ENCODE results near the gene IQCK.

IQCK gene

DNA sequence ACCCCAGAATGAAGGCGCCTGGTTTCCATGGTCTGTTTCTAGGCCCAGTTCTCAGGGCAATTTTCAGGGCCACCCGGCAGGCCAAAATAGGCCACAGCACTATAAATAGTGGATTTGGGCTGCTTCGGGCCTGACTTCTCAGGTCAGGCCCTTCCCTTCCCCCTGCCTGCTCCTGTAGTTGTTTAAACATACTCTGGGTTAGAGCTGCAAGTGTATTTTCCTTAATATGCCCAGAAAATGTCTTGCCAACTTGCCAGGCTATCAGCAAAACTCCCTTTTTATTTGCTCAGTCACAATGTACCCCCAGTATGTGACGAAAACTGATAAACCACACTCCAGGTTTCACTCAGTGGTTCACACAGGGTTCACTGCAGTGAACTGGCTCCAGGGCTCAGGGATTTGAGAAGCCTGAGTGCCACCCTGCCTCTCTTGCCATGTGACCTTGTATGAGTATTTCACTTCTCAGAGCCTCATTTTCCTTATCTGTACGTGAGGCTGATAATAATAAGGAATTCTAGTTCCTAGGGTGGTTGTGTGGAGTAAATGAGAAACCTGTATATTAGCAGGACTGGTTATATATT lies 90.1 kb downstream of the IQCK start:
- DNase-seq: no peak

DNA sequence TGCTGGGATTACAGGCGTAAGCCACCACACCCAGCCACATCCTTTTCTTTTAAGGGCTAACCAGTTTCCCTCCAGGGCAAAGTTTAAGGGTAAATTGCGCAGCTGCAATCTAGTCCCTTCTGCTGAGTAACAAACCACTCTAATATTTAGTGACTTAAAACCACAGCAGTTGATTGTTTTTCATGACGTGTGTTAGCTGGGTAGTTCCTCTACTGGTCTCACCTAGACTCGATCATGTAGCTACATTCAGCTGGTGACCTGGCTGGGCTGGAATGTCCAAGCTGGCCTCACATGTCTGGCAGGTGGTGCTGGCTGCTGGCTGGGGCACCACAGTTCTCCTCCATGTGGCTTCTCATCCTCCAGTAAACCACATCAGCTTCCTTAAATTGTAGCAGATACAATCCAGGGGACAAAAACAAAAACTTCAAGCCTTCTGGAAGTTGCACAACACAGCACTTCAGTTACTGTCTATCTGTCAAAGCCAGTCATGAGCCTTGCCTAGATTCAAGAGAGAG lies 91.1 kb downstream of the IQCK start:
- DNase-seq: no peak

DNA sequence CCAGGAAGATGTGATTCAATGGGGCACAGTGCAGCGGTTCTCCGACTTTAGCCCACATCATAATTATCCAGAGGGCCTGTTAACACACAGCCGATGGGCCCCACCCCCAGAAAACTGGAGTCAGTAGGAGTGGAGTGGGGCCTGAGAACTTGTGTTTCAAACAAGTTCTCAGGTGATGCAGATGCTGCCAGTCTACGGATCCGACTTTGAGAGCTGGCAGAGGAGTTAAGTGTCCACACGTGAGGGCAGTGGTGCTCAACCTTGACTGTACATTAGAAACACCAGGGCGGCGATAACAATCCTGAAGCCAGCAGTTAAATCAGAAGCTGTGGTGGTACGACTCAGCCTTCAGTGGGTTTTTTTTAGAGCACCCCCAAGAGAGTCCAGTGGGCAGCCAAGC lies 91.6 kb downstream of the IQCK start:
- DNase-seq: no peak

DNA sequence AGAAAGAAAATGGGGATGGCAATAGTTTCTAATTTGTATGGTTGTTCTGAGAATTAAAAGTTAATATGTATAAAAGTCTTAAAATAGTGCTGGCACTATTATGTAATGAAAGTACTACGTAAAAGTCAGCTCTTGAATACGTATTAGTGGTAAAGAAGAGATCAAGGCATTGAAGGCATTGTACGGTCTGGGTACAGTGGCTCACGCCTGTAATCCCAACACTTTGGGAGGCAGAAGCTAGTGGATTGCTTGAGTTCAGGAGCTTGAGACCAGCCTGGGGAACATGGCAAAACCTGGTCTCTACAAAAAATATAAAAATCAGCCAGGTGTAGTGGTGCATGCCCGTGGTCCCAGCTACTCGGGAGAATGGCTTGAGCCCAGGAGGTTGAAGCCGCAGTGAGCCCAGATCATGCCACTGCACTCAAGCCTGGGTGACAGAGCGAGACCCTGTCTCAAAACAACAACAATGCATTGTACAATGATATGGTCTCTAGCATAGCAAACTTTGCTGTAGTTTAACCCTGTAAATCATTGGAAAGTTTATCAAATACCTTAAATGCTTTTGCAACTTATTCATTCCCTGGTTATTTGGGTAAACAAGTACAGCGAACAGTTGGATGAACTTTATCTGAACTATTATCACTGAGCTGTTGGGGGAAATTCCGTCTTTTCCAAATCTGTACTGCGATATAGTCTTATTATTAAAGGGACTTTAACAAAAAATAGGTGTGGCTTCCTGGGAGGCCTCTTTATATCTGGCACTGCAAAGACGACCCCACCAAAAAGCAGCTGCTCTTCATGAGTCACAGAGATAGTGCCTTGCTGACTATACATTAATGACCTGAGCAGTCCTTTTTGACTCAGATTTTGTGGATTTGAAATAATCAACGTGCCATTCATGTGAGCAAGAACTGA lies 93.0 kb downstream of the IQCK start:
- no peak for DNase-seq

DNA sequence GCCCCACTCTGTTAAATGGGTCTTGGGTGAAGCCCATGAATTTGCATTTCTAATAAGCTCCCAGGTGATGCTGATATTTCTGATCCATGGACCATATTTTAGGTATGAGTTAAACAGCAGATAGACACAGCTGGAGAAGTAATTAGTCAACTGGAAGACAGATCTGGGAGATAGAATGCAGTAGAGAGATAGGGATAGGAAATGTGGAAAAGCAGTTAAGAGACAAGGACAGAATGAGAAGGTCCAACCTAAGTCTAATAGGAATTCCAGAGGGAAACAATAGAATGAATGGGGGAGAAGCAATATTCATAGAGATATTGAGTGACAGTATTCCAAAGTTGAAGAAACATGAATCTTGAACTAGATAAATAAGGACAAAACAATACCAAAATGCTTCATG lies 94.9 kb downstream of the IQCK start:
- DNase-seq: no peak

DNA sequence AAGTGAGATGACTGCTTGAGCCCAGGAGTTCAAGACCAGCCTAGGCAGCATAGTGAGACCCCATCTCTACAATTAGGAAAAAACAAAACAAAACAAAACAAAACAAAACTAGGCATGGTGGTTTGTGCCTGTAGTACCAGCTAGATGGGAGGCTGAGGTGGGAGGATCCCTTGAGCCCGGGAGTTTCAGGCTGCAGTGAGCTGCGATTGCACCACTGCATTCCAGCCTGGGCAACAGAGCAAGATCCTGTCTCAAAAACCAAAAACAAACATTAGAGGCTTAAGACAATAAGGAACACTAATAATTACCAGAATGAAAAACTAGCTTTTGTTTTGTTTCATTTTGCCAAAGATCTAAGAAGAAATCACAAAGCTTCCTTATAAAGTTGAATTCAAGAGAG lies 97.3 kb downstream of the IQCK start:
- DNase-seq: no peak

DNA sequence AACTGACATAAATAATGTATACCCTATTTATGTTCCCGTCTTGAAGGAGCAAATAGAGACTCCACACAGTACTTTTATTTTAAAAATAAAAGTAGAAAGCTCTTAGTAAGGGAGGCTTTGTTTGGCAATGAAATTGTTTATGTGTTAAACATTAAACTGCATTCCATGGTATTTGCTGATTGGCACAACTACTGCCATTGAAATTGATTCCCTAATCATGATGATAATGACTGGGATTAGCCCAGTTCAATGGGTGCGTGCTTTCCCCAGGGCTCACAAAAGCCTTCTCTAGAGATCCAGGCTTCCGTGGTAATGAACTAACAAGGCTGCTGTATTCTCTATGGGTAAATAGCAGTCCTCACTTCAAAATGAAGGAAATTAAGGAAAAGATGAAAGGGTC lies 99.1 kb downstream of the IQCK start:
- no peak for DNase-seq

DNA sequence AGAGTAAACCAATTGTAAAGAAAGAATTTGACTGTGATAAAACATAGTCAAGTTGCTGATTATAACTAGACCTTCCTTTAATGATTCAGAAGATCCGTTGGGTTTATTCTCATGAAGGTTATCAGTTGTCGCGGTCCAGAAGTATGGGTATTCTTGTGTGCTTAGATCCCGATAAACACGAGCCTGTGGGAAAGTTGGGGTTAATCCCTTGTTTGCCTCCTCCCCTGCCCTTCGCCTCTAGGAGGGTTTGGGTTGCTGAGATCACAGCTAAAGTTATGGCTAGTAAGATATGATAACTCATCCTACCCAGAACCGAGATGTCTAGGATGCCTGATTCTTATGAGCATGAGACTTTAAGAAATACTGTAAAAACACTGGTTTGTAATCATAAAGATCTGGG lies 99.8 kb downstream of the IQCK start:
- no peak for DNase-seq

DNA sequence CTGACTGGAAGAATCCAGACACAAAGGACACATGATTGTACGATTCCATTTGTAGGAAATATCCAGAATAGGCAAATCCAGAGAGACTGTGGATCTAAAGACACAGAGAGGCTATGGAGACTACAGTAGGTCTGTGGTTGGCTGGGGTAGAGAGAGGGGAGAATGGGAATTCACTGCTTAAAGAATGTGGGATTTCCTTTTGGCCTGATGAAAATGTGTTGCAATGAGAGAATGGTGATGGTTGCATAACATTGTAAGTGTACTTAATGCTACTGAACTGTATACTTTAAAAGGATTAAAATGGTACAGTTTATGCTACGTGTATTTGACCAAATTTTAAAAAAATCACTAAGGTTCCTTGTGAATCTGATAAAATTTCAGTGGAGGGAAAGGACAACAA lies 104.5 kb downstream of the IQCK start:
- DNase-seq: no peak

DNA sequence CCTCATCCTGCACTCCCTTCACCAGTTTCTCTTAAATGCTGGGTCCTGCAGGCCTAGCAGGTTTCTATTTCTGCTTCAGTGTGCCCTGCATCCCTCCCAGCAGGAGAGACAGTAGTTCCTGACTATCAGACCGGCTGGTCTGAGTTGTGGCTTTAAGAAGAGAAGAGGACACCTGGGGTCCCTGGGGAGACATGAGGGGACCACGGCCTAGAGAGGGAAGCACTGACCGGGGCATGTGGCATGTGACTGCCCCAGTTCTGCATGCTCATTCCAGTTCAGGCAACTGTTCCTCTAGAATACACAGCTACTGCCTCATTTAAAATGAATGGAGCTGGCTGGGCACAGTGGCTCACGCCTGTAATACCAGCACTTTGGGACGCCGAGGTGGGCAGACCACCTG lies 105.3 kb downstream of the IQCK start:
- DNase-seq: no peak

DNA sequence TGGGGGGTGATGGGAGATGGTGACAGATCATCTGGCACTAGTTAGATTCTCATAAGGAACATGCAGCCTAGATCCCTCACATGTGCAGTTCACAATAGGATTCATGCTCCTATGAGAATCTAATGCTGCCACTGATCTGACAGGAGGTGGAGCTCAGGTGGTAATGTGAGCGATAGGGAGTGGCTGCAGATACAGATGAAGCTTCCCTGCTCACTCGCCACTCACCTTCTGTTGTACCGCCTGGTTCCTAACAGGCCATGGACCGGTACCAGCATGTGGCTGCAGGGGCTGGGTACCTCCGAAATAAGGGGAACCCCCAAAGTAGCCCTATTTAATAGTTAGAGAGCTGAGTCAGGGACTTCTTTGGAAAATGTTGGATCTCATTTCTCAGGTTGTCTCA lies 106.1 kb downstream of the IQCK start:
- no peak for DNase-seq

DNA sequence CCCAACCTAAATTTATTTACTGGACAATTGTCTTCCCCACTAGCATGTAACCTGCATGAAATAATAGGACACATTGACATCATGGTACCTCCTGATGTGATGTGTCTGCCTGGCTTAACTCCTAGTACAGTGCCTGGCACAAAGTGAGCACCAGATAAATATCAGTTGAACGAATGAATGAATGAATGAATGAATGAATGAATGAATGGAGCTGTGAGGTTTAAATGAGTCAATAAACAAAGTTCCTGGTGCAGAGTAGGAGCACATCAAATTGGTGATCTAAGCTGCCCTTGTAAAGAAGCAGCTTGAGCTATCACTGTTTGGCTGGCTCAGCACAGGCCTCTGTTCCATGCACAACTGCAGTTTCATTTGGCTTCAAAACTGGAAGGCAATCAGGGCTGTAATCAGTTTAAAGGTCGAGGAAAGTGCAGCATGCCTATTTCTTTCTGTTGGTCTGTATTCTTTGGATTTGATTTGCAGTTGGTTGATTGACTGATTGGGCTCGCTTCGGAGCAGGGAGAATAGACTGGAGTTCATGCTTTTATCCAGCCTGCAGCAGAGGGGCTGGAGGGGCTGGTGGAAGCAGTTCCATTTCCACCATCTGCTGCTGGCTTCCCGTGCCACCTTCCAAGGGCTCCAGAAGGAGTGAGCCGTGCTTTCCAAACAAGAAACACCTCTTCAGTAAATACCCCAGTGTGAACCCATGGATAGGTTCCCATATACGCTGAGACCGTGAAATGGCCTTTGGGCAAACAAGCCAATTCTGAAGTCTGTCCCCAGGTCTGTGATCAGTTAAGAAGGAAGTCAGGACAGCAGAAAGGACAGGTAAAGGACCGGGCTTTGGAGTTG lies 112.0 kb downstream of the IQCK start:
- no peak for DNase-seq

DNA sequence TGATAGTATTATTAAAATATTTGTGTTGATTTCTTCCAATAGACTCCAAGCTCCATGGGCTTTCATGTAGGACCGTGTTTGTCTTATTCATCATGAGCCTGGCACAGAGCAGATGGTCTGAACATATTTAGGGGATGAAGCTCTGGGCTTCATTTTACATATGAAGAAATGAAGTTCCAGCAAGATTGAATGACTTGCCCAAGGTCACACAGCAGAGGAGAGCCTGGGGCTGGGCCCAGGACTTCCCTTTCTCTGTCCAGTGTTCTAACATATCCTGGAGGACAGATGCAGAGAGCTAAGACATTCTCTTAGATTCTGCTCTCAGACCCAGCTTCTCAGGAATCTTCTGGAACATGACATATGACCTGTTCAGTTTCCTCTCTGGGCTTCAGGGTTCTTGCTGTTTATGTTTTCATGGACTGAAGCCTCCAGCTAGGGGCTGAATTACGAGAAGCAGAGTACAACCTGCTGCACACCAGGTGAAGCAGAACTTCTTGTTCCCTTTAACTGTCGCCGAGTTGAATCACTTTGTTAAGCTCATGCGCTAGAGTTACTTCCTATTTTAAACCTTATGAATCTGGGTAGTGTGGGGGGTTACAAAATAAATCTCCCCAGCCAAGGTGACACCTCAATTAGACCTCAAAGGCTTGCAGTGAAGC lies 113.0 kb downstream of the IQCK start:
- DNase-seq: no peak

DNA sequence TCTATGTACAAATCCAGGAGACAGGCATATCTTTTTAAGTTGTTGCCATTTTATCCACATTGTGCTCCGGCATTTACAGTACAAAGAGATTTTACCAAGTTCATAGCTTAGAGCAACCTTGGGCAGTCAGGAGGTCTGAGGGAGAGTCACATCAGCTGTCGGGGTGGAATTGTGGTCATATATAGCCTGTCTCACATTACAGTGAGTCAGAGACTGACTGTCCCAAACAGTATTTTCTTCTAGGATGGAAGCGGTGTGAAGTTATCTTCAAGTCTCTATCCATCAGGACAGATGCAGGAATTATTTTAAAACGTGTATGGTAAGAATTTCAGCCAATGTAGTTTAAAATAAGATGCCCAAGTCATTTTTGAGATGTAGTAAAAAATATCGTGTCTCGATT lies 113.6 kb downstream of the IQCK start:
- no peak for DNase-seq

DNA sequence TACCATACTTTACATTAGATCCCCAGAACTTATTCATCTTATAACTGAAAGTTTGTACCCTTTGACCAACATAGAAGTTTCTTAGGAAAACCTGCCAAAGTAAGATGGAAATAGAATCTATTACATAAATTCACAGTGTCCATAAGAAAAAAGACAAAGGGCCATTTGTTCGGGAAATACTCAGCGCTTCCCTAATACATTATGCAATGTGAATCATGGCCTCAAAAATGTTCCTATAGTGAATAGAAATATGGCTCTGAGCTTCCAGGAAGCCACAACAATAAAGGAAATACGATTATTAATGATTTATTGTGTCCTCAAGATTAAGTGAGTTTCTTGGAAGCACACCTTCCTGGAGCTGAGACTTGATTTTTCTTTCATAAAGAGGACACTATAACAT lies 115.1 kb downstream of the IQCK start:
- no peak for DNase-seq

DNA sequence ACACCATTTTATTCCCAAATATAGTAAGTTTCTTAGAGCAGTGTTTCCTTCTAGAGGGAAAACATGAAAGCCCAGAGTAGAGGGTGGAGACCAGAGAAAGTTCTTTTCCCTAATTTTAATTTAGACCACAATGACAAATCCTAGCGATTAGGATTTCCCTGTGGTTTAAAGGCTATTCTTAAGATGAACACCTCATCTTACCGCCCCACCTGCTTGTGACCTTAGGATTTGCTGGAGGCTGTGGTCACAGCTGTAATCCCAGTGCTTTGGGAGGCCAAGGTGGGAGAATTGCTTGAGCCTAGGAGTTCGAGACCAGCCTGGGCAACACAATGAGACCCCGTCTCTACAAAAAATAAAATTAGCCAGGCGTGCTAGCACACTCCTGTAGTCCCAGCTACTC lies 115.5 kb downstream of the IQCK start:
- DNase-seq: no peak

DNA sequence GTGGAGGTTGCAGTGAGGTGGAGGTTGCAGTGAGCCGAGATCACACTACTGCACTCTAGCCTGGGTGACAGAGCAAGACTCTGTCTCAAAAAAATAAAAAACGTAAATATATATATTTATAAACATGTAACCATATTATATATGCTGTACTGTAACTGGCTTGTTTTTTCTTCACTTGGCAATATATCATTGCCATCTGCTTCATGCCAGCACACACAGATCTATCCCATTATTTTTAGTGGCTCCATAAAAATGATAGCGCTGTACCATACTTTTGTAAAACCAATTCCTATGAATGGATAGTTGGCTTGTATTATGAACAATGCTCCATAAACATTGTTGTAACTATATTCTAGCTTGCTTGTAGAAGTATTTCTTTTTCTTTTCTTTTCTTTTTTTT lies 117.1 kb downstream of the IQCK start:
- DNase-seq: no peak

DNA sequence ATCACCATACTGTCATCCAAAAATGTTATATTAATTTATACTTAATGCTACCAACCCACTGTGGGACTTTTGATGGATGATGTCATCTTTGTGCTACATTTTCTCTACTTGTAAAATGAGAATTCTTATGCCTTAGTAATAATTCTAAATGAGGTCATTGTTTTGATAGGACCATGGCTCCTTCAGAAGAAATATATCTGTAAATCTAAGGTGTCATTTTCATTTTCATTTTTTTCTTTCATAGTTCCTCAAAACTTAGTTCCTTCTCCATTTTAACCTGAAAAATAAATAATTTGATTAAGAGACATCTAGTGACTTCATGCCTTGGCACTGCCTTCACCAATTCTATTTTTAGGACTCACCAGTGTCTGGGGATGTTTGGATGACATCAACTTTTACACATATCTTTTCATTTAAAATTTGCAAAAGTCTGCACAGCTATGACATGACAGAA lies 117.9 kb downstream of the IQCK start:
- no peak for DNase-seq

DNA sequence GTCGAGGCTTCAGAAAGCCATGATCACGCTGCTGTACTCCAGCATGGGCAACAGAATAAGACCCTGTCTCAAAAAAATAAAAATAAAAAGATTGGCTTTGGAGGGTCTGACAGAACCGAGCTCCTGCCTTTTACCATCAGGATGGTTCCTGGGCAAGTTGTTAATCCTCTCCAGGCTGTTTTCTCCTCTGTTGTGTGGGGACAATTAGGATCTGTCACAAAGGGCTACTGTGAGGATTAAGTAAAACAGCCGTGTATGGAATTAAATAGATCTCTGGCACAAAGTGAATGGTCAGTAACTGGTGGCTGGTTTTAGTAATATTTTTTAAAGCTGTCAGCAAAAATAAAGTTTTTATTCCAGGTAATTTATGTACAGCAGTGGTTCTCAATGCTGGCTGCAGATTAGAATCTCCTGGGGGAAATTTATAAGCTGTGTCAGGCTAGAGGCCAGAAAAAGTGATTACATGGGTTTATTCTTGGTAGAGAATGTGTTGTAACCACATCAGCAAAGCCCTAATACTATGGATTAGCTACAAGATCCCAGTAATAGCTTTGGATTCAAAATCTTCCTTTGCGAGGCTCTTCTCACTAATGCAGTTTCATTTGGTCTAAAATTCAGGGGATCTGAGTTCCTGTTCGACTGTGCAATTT lies 119.4 kb downstream of the IQCK start:
- no peak for DNase-seq

DNA sequence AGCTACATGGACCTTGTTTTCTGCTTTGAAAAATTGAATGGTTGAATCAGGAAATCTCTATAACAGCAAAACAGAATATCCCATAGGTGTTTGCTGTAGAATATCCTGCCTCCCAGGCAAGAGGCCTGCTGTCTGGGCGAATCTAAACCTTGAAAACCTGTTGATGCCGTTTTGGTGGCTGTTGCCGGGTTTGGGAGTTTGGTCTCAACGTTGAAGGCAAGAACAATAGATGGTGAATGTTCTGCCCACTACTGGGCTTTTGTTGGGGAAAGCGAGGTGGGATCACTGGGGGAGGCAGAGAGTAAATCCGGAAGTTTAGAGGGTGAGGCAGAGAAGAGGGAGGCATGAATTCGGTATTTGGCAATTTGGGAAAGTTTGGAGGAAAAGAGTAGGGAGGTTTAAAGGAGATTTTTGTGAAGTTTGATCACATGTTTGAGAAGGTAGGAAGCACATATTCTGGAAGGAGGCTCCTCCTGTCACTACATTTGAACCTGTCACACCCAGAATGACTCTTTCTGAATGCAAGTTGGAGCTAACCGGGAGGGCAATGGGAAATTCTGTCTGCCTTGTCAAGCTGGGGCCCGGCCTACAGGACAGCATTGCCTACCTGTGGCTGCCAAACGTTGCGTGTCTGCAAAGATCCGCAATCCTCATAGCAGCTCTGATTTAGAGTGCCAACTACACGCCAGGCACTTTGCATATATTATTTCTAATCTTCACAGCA lies 120.1 kb downstream of the IQCK start:
- no peak for DNase-seq

DNA sequence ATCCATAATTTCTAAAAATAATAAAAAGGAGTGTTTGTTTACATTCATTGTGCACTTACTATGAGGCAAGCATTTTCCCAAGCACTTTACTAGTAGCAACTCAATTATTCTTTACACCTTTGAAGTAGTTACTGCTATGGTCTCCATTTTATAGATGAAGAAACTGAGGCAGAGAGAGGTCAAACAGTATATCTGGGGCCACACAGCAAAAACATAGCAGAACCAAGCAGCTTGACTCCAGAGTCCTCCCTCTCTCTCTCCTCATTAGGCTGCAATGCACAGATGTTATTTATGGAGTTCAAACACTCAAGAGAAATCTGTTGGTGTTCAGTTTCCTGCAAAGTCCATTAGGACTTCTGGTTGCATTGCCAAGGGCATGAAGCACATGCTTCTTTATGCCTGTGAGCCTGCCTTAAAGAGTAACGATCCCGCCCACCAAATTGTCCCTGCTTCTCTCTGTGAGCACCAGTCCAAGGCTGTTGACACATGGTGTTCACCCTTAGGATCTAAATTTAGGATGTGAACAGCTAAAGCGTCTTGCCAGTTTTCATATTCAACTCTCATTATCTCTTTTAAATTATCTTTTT lies 122.5 kb downstream of the IQCK start:
- no peak for DNase-seq
